ENCODE results near the gene GRK1.

GRCh38 chr13:113770441-113770840 is 103.4 kb downstream of the GRK1 start:
- no peak for TF ChIP-seq POLR2A (IDR thresholded peaks at IDR 0.05; ENCODE audit: low read length)
- no peak for TF ChIP-seq GATA1 (IDR thresholded peaks at IDR 0.05; ENCODE audit: low read depth, low read length)

Data from erythroblast (primary cell).